ENCODE results near the gene TAF3. TPM values are rescaled to one million over a fixed set of nuclear protein-coding genes. Genes with fewer than 3 reads are reported as not detected.

Gene TAF3
- total RNA-seq, 1 donor from 2014 or later: 4.6 TPM

- H3K27ac Mint-ChIP-seq: no peak overlapping the region
- Histone ChIP-seq H2AFZ (replicated peaks) (no peak overlapping the region), H3K79me2 (ENCODE audit: low read depth) (no peaks in the 10 kb centered on the region), H3K9me3 (ENCODE audit: low read depth) (no peaks in the 10 kb centered on the region), H3F3A (ENCODE audit: low read depth) (no peaks in the 10 kb centered on the region), H4K20me1 (ENCODE audit: low read depth) (no peaks in the 10 kb centered on the region), H3K36me3 (peaks cover 3% of the 10 kb centered on the region), H3K4me3 (no peak overlapping the region), H3K4me1 (no peaks in the 10 kb centered on the region), H3K27ac (no peak overlapping the region), H3K27me3 (no peaks in the 10 kb centered on the region), H3K9ac (no peak overlapping the region), H3K4me2 (no peak overlapping the region)
- peaks cover 9% of the 10 kb centered on the region for H3K36me3 Mint-ChIP-seq
- H3K9me3 Mint-ChIP-seq: peaks cover 11% of the 10 kb centered on the region
- H3K4me3 Mint-ChIP-seq: no peak overlapping the region
- no peaks in the 10 kb centered on the region for H3K4me1 Mint-ChIP-seq
- no peaks in the 10 kb centered on the region for H3K27me3 Mint-ChIP-seq (ENCODE audit: insufficient read depth, low read depth)
- DNase-seq (ENCODE audit: low spot score): no peak
- TF ChIP-seq EZH2 (IDR thresholded peaks at IDR 0.05) (no peak), CTCF (IDR thresholded peaks at IDR 0.05) (no peak), EZH2phosphoT487 (IDR thresholded peaks at IDR 0.05) (no peak)
Observed at GRCh38 chr10:8009031-8009430, 190.7 kb downstream of the TAF3 start.

- Histone ChIP-seq H3F3A (ENCODE audit: low read depth) (no peaks in the 10 kb centered on the region), H4K20me1 (ENCODE audit: low read depth) (no peaks in the 10 kb centered on the region), H2AFZ (replicated peaks) (no peak overlapping the region), H3K27ac (no peak overlapping the region), H3K9me3 (ENCODE audit: low read depth) (no peaks in the 10 kb centered on the region), H3K4me3 (no peak overlapping the region), H3K4me1 (peaks cover 4% of the 10 kb centered on the region), H3K4me2 (no peak overlapping the region), H3K79me2 (ENCODE audit: low read depth) (no peaks in the 10 kb centered on the region), H3K27me3 (no peaks in the 10 kb centered on the region), H3K36me3 (no peaks in the 10 kb centered on the region), H3K9ac (no peak overlapping the region)
- Mint-ChIP-seq H3K4me1 (no peaks in the 10 kb centered on the region), H3K27me3 (ENCODE audit: insufficient read depth, low read depth) (no peaks in the 10 kb centered on the region), H3K27ac (no peak overlapping the region), H3K9me3 (no peaks in the 10 kb centered on the region), H3K36me3 (peaks cover 12% of the 10 kb centered on the region), H3K4me3 (no peak overlapping the region)
- DNase-seq (ENCODE audit: low spot score): no peak
- no peak for TF ChIP-seq EZH2 (IDR thresholded peaks at IDR 0.05)
- TF ChIP-seq CTCF (IDR thresholded peaks at IDR 0.05): no peak
- no peak for TF ChIP-seq EZH2phosphoT487 (IDR thresholded peaks at IDR 0.05)
Observed at GRCh38 chr10:8013006-8013405, 194.7 kb downstream of the TAF3 start.

GRCh38 chr10:8013619-8014018, 195.3 kb downstream of the TAF3 start:
- no peak overlapping the region for H3K4me2 ChIP-seq
- H3K9me3 ChIP-seq (ENCODE audit: low read depth): no peaks in the 10 kb centered on the region
- H3K36me3 ChIP-seq: no peaks in the 10 kb centered on the region
- no peaks in the 10 kb centered on the region for H4K20me1 ChIP-seq (ENCODE audit: low read depth)
- no peaks in the 10 kb centered on the region for H3F3A ChIP-seq (ENCODE audit: low read depth)
- H3K36me3 Mint-ChIP-seq: peaks cover 12% of the 10 kb centered on the region
- no peak for TF ChIP-seq CTCF (IDR thresholded peaks at IDR 0.05)
- TF ChIP-seq EZH2phosphoT487 (IDR thresholded peaks at IDR 0.05): no peak
- TF ChIP-seq EZH2 (IDR thresholded peaks at IDR 0.05): no peak
- DNase-seq (ENCODE audit: low spot score): no peak
- H3K4me3 ChIP-seq: no peak overlapping the region
- no peak overlapping the region for H3K27ac Mint-ChIP-seq
- no peak overlapping the region for H3K27ac ChIP-seq
- no peaks in the 10 kb centered on the region for H3K9me3 Mint-ChIP-seq
- no peaks in the 10 kb centered on the region for H3K27me3 ChIP-seq
- no peaks in the 10 kb centered on the region for H3K27me3 Mint-ChIP-seq (ENCODE audit: insufficient read depth, low read depth)
- no peak overlapping the region for H2AFZ ChIP-seq (replicated peaks)
- H3K4me1 ChIP-seq: peaks cover 4% of the 10 kb centered on the region
- no peak overlapping the region for H3K4me3 Mint-ChIP-seq
- no peak overlapping the region for H3K9ac ChIP-seq
- H3K79me2 ChIP-seq (ENCODE audit: low read depth): no peaks in the 10 kb centered on the region
- no peaks in the 10 kb centered on the region for H3K4me1 Mint-ChIP-seq

Measured in neural progenitor cell (in vitro differentiated cells).